ENCODE results near the gene ADCY3. TPM values are rescaled to one million over a fixed set of nuclear protein-coding genes. Genes with fewer than 3 reads are reported as not detected.

The ADCY3 gene
- total RNA-seq, 1 experiment from 2014 or later: 39.5 TPM

DNA sequence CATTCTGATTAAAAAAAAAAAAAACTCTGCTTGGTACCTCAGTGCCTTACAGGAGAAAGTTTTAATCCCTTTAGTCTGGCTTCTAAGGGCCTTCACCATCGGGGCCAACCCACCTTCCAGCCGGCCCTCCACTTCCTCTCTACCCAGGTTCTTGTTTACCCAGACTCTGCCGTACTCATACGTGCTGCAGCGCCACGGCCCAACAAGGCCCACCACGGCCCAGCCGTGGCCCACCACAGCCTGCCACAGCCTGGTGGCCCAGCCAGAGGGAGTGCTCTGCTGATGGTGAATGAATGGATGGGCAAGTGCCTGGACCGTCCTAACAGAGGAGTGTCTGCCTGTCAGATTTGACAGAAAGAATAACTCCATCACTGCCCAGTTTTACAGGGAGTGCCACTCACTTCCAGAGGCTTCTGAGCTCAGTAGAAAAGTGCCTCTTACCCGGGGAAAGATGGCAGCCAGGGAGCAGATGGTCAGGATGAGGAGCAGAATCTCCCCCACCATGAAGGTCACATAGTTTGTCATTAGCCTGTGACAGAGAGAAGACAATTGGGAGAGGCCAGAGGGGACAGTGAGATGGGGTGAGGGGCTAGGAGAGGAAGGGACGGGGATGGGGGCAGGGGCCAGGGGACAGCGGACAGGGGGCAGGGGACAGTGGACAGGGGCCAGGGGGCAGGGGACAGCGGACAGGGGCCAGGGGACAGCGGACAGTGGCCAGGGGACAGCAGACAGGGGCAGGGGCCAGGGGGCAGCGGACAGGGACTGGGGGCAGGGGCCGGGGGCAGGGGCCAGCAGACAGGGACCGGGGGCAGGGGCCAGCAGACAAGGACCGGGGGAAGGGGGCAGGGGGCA, 88.6 kb downstream of the ADCY3 start:
- Histone ChIP-seq H2AK5ac (ENCODE audit: insufficient read length, low read length) (no peak overlapping the region), H4K20me1 (ENCODE audit: control insufficient read depth, insufficient read depth, insufficient read length) (no peaks in the 10 kb centered on the region), H4K91ac (ENCODE audit: insufficient read length, low read depth, low read length) (no peak overlapping the region), H2BK15ac (ENCODE audit: low read depth, low read length) (no peak overlapping the region), H4K8ac (replicated peaks; ENCODE audit: insufficient read length, low read depth, low read length) (no peak overlapping the region), H2BK20ac (ENCODE audit: low read depth, low read length, poor library complexity, severe bottlenecking) (no peak overlapping the region), H2BK12ac (ENCODE audit: insufficient read length, low read depth, low read length) (no peak overlapping the region), H3K4me2 (ENCODE audit: insufficient read depth, insufficient read length, low read length) (no peak overlapping the region), H2BK120ac (ENCODE audit: low read depth, low read length, poor library complexity, severe bottlenecking) (no peak overlapping the region), H3K9me3 (ENCODE audit: control insufficient read depth, low read depth, low read length) (no peaks in the 10 kb centered on the region), H3K27ac (ENCODE audit: insufficient read length, low read depth, low read length) (no peak overlapping the region), H4K5ac (ENCODE audit: insufficient read length, low read depth, low read length) (no peak overlapping the region), H3T11ph (ENCODE audit: low read length) (no peak overlapping the region), H3K4me1 (ENCODE audit: insufficient read depth, low read length) (peaks cover 2% of the 10 kb centered on the region; the same call in 1 of the 2 replicates), H3K9ac (ENCODE audit: extremely low read depth, insufficient read length, low read length) (no peak overlapping the region), H3K27me3 (ENCODE audit: insufficient read depth, low read length) (no peaks in the 10 kb centered on the region), H3K79me1 (ENCODE audit: insufficient read depth, low read depth, low read length, poor library complexity, severe bottlenecking) (no peaks in the 10 kb centered on the region), H3K4ac (ENCODE audit: low read depth, low read length) (no peak overlapping the region), H3K79me2 (ENCODE audit: insufficient read depth, low read length) (no peaks in the 10 kb centered on the region), H3K23me2 (ENCODE audit: insufficient read length, low read depth, low read length, poor library complexity, severe bottlenecking) (no peaks in the 10 kb centered on the region), H2AFZ (ENCODE audit: low read length) (no peak overlapping the region), H3K18ac (ENCODE audit: insufficient read length, low read depth, low read length) (no peak overlapping the region), H3K56ac (ENCODE audit: insufficient read length, low read depth, low read length) (no peak overlapping the region), H3K14ac (ENCODE audit: insufficient read depth, low read length) (no peak overlapping the region), H3K23ac (ENCODE audit: insufficient read length, low read depth, low read length) (no peak overlapping the region), H2BK5ac (ENCODE audit: insufficient read length, low read length) (no peak overlapping the region)
- peaks cover 0 to 7% of the 10 kb centered on the region in 2 experiments; a peak in 4 of 5 replicates for H3K9me3 Mint-ChIP-seq
- H3K36me3 Mint-ChIP-seq (ENCODE audit: insufficient read depth in 1 of 3, low read depth in 3 of 3): peaks cover 31 to 36% (median 31%) of the 10 kb centered on the region in 3 experiments
- WGBS (ENCODE audit: extremely low coverage, insufficient read length, low lambda C conversion rate): no CpG with 5 or more reads among the region's 18 CpGs
- 0 out of 7 replicates have a peak overlapping the region, but pooled peaks of 1 of the 3 experiments have one; percentile 28 for H3K27ac Mint-ChIP-seq
- DNase-seq: no peak
- TF ChIP-seq, protein P1, sequence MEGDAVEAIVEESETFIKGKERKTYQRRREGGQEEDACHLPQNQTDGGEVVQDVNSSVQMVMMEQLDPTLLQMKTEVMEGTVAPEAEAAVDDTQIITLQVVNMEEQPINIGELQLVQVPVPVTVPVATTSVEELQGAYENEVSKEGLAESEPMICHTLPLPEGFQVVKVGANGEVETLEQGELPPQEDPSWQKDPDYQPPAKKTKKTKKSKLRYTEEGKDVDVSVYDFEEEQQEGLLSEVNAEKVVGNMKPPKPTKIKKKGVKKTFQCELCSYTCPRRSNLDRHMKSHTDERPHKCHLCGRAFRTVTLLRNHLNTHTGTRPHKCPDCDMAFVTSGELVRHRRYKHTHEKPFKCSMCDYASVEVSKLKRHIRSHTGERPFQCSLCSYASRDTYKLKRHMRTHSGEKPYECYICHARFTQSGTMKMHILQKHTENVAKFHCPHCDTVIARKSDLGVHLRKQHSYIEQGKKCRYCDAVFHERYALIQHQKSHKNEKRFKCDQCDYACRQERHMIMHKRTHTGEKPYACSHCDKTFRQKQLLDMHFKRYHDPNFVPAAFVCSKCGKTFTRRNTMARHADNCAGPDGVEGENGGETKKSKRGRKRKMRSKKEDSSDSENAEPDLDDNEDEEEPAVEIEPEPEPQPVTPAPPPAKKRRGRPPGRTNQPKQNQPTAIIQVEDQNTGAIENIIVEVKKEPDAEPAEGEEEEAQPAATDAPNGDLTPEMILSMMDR (conservative IDR thresholded peaks at IDR 0.05): no peak
- peaks cover 32 to 37% of the 10 kb centered on the region in 2 experiments for H3K4me1 Mint-ChIP-seq
- H3K27me3 Mint-ChIP-seq (ENCODE audit: low read depth): no peaks in the 10 kb centered on the region; the same call in none of the 2 replicates
- no peak overlapping the region for H3K4me3 Mint-ChIP-seq

All from H9 (cell line).